ENCODE data around the gene GMDS.

Gene GMDS

GRCh38 chr6:2132416-2132815 is 113.0 kb downstream of the GMDS start:
- DNase-seq: no peak

GRCh38 chr6:2129182-2129621 is 116.2 kb downstream of the GMDS start:
- no peak for DNase-seq

- DNase-seq: no peak
Measured at GRCh38 chr6:2127484-2127911, 117.9 kb downstream of the GMDS start.

GRCh38 chr6:2126351-2126750 is 119.1 kb downstream of the GMDS start:
- DNase-seq: no peak

- no peak for DNase-seq
Measured at GRCh38 chr6:2125158-2125557, 120.2 kb downstream of the GMDS start.

GRCh38 chr6:2124260-2124709 is 121.1 kb downstream of the GMDS start:
- DNase-seq: no peak

- DNase-seq: no peak
Measured at GRCh38 chr6:2120912-2121311, 124.5 kb downstream of the GMDS start.

- no peak for DNase-seq
Measured at GRCh38 chr6:2119275-2119674, 126.1 kb downstream of the GMDS start.

GRCh38 chr6:2118136-2118535 is 127.3 kb downstream of the GMDS start:
- no peak for DNase-seq

- DNase-seq: no peak
Measured at GRCh38 chr6:2117447-2117846, 128.0 kb downstream of the GMDS start.

GRCh38 chr6:2116496-2116895 is 128.9 kb downstream of the GMDS start:
- DNase-seq: no peak

- DNase-seq: no peak
Measured at GRCh38 chr6:2114100-2114499, 131.3 kb downstream of the GMDS start.

- no peak for DNase-seq
Measured at GRCh38 chr6:2111162-2111677, 134.2 kb downstream of the GMDS start.

- no peak for DNase-seq
Measured at GRCh38 chr6:2110504-2110903, 134.9 kb downstream of the GMDS start.

- DNase-seq: no peak
Measured at GRCh38 chr6:2109796-2110195, 135.6 kb downstream of the GMDS start.

GRCh38 chr6:2108700-2109306 is 136.6 kb downstream of the GMDS start:
- DNase-seq: no peak

GRCh38 chr6:2104524-2104880 is 140.9 kb downstream of the GMDS start:
- DNase-seq: no peak

- DNase-seq: no peak
Measured at GRCh38 chr6:2103765-2104523, 141.5 kb downstream of the GMDS start.

GRCh38 chr6:2102966-2103365 is 142.4 kb downstream of the GMDS start:
- DNase-seq: no peak

- DNase-seq: no peak
Measured at GRCh38 chr6:2102316-2102883, 143.0 kb downstream of the GMDS start.

GRCh38 chr6:2101213-2101612 is 144.2 kb downstream of the GMDS start:
- DNase-seq: no peak

GRCh38 chr6:2099870-2100269 is 145.5 kb downstream of the GMDS start:
- no peak for DNase-seq

GRCh38 chr6:2097464-2097863 is 147.9 kb downstream of the GMDS start:
- no peak for DNase-seq

- no peak for DNase-seq
Measured at GRCh38 chr6:2094642-2095041, 150.8 kb downstream of the GMDS start.
